Muscle of back (tissue), 11 donors: ENCODE data around the gene MAD2L2. TPM values are rescaled to one million over a fixed set of nuclear protein-coding genes. Genes with fewer than 3 reads are reported as not detected.

Experiments
- DNase-seq, 3 donors: peaks; one replicate each; pipeline versions ENCODE4 v3.0.0 to v3.0.0-alpha.2; 2013
- polyA plus RNA-seq, 10 donors: library from polyadenylated mRNA; unstranded; fragments of 120-200 nt; gene quantifications; one replicate each; pipeline ENCODE4 v1.2.1, GENCODE V29; 2013; ENCODE audit not compliant: insufficient read length in 10 of 10

MAD2L2 gene
- polyA plus RNA-seq, 10 donors, result 17.0 to 36.9 (median 27.7) TPM

- DNase-seq, result no peak
Measured at GRCh38 chr1:11654939-11655808, 25.8 kb downstream of the MAD2L2 start.

GRCh38 chr1:11654137-11654938 is 26.6 kb downstream of the MAD2L2 start, which contains the start of the genes FBXO2 and FBXO44:
TSS of gene FBXO2 (minus strand) at chr1:11654429. CDS start at chr1:11654340, 89 bp downstream.
TSS of gene FBXO44 (plus strand) at chr1:11654877. CDS start at chr1:11655836, 959 bp downstream.
- DNase-seq, result peak in 1 of 3 donors; percentile 46

GRCh38 chr1:11653861-11654136 is 27.1 kb downstream of the MAD2L2 start:
- no peak for DNase-seq

GRCh38 chr1:11653101-11653860 is 27.7 kb downstream of the MAD2L2 start:
- no peak for DNase-seq

- no peak for DNase-seq
Measured at GRCh38 chr1:11652203-11652780, 28.7 kb downstream of the MAD2L2 start.

GRCh38 chr1:11651017-11651416 is 29.9 kb downstream of the MAD2L2 start:
- no peak for DNase-seq

- peak in 1 of 3 donors; percentile 55 for DNase-seq
Measured at GRCh38 chr1:11650331-11650991, 30.5 kb downstream of the MAD2L2 start.

- DNase-seq, result no peak
Measured at GRCh38 chr1:11649624-11650330, 31.2 kb downstream of the MAD2L2 start.

GRCh38 chr1:11649237-11649623 is 31.7 kb downstream of the MAD2L2 start:
- DNase-seq, result no peak

- no peak for DNase-seq
Measured at GRCh38 chr1:11648732-11649158, 32.2 kb downstream of the MAD2L2 start.

GRCh38 chr1:11648039-11648438 is 32.9 kb downstream of the MAD2L2 start:
- peak in 1 of 3 donors; percentile 32 for DNase-seq

GRCh38 chr1:11647333-11647732 is 33.6 kb downstream of the MAD2L2 start:
- DNase-seq, result no peak

- DNase-seq, result no peak
Measured at GRCh38 chr1:11646317-11646716, 34.6 kb downstream of the MAD2L2 start.

GRCh38 chr1:11645670-11646265 is 35.2 kb downstream of the MAD2L2 start:
- peak; percentile 60 to 78 (median 70) for DNase-seq

- no peak for DNase-seq
Measured at GRCh38 chr1:11645270-11645669, 35.7 kb downstream of the MAD2L2 start.

- no peak for DNase-seq
Measured at GRCh38 chr1:11643782-11644181, 37.2 kb downstream of the MAD2L2 start.

- peak; percentile 52 to 77 (median 63) for DNase-seq
Measured at GRCh38 chr1:11642418-11643017, 38.4 kb downstream of the MAD2L2 start.

GRCh38 chr1:11641776-11642305 is 39.1 kb downstream of the MAD2L2 start:
- DNase-seq, result no peak

GRCh38 chr1:11640944-11641343 is 40.0 kb downstream of the MAD2L2 start:
- DNase-seq, result no peak
